Measurements from ENCODE around the gene OTOGL.

GRCh38 chr12:80217011-80217535 lies 117.7 kb downstream of the OTOGL start:
- no peak for TF ChIP-seq POLR2AphosphoS5 (IDR thresholded peaks at IDR 0.05)
- TF ChIP-seq CTCF (IDR thresholded peaks at IDR 0.05) = no peak
